HCT116 (cell line): Measurements from ENCODE around the gene DENND1A.

Experiments
- EZH2phosphoT487 ChIP-seq: fragments of 200-600 bp; IDR thresholded peaks from 2 replicates; pipeline ENCODE4 v1.6.1; 2018; ENCODE audit warnings: antibody characterized with exemption, borderline replicate concordance
- POLR2A ChIP-seq: IDR thresholded peaks from 2 replicates; pipeline ENCODE4 v1.7.0; 2011; ENCODE audit warnings: borderline replicate concordance; ENCODE audit not compliant: insufficient read depth, insufficient read length; ENCODE audit errors: extremely low read depth
- RAD21 ChIP-seq: IDR thresholded peaks from 2 replicates; pipeline ENCODE4 v1.6.1; 2012; ENCODE audit warnings: low read depth, mild to moderate bottlenecking
- SP1 ChIP-seq: IDR thresholded peaks from 2 replicates; pipeline ENCODE4 v1.6.1; 2012; ENCODE audit warnings: low read depth
- TF ChIP-seq, protein P1 (sequence below): IDR thresholded peaks from 2 replicates; pipeline ENCODE4 v1.6.1; 2011; ENCODE audit warnings: mild to moderate bottlenecking, low read length, moderate library complexity; ENCODE audit not compliant: insufficient replicate concordance; ENCODE audit errors: extremely low read depth
- TF ChIP-seq, protein P2 (sequence below), 3 experiments: fragments of 200-600 bp in 1 of 3; sonication (generic) in 1 of 3; IDR thresholded peaks in 2 of 3; conservative IDR thresholded peaks in 1 of 3; 2 replicates each; pipeline ENCODE4 v1.5.1; 2012 to 2017; ENCODE audit warnings: low read depth in 2 of 3, low read length in 2 of 3, antibody characterized with exemption in 1 of 3, borderline replicate concordance in 1 of 3, control low read depth in 1 of 3, mild to moderate bottlenecking in 1 of 3, mixed read lengths in 1 of 3, mixed run types in 1 of 3, moderate library complexity in 1 of 3; ENCODE audit not compliant: insufficient read depth in 1 of 3

DNA sequence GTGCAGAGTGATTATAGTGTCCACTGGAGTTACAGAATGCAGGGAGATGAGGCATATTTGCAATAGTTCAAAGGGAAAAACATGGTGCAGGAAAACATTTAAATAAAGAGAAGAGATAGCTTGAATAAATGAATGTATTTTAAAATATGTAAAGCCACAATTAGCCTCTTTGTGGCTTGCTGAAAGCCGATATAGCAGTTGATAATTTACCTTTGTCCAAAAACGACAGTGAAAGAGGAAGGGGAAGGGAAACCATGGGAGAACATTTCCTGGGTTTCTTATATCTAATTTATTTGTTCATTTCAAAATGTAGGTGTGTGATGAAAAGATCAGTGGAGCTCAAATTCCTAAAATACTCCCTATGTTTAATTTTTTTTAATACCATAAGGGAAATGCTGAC lies 156.1 kb downstream of the DENND1A start:
- TF ChIP-seq, protein P1, sequence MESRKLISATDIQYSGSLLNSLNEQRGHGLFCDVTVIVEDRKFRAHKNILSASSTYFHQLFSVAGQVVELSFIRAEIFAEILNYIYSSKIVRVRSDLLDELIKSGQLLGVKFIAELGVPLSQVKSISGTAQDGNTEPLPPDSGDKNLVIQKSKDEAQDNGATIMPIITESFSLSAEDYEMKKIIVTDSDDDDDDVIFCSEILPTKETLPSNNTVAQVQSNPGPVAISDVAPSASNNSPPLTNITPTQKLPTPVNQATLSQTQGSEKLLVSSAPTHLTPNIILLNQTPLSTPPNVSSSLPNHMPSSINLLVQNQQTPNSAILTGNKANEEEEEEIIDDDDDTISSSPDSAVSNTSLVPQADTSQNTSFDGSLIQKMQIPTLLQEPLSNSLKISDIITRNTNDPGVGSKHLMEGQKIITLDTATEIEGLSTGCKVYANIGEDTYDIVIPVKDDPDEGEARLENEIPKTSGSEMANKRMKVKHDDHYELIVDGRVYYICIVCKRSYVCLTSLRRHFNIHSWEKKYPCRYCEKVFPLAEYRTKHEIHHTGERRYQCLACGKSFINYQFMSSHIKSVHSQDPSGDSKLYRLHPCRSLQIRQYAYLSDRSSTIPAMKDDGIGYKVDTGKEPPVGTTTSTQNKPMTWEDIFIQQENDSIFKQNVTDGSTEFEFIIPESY = no peak
- TF ChIP-seq RAD21 (no peak), POLR2A (no peak), EZH2phosphoT487 (no peak), SP1 (no peak)
- TF ChIP-seq, protein P2, sequence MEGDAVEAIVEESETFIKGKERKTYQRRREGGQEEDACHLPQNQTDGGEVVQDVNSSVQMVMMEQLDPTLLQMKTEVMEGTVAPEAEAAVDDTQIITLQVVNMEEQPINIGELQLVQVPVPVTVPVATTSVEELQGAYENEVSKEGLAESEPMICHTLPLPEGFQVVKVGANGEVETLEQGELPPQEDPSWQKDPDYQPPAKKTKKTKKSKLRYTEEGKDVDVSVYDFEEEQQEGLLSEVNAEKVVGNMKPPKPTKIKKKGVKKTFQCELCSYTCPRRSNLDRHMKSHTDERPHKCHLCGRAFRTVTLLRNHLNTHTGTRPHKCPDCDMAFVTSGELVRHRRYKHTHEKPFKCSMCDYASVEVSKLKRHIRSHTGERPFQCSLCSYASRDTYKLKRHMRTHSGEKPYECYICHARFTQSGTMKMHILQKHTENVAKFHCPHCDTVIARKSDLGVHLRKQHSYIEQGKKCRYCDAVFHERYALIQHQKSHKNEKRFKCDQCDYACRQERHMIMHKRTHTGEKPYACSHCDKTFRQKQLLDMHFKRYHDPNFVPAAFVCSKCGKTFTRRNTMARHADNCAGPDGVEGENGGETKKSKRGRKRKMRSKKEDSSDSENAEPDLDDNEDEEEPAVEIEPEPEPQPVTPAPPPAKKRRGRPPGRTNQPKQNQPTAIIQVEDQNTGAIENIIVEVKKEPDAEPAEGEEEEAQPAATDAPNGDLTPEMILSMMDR (IDR thresholded peaks at IDR 0.05 in 2 of 3, conservative IDR thresholded peaks at IDR 0.05 in 1 of 3; ENCODE audit: borderline replicate concordance in 1 of 3, insufficient read depth in 1 of 3, low read depth in 2 of 3, low read length in 2 of 3) = no peak
